A673 (cell line): ENCODE results near the gene RPL15. TPM values are rescaled to one million over a fixed set of nuclear protein-coding genes. Genes with fewer than 3 reads are reported as not detected.
A peak's percentile ranks its signal among the peaks of the same experiment; 100 is the strongest.

Experiments used
- Bru-seq: library from RNA; stranded (reverse); fragments of 400-500 nt; gene quantifications from one replicate; lab custom pipeline; 2021; lab: Mats Ljungman, UMichigan
- BruChase-seq, 2 experiments: library from RNA; stranded (reverse); fragments of 400-500 nt; gene quantifications; one replicate each; lab custom pipeline; 2021; lab: Mats Ljungman, UMichigan
- BruUV-seq: library from RNA; stranded (reverse); fragments of 400-500 nt; replicated peaks from 2 replicates; lab custom pipeline; 2021; lab: Mats Ljungman, UMichigan
- CTCF ChIA-PET: fragments of 300-600 bp; sonication (Branson Sonifier 250); formaldehyde crosslinking; loops from one replicate; lab custom pipeline; 2022; ENCODE audit warnings: antibody characterized with exemption; lab: Charles Lee
- POLR2A ChIA-PET: fragments of 300-600 bp; sonication (Branson Sonifier 250); formaldehyde crosslinking; loops from one replicate; lab custom pipeline; 2022; ENCODE audit warnings: antibody characterized with exemption; ENCODE audit not compliant: low non-redundant PET; lab: Charles Lee
- DNase-seq: peaks from one replicate; pipeline ENCODE4 v3.0.0-alpha.2; 2015; ENCODE audit warnings: low spot score
- H3K27ac ChIP-seq: fragments of 200-600 bp; sonication (generic); 2 replicates; pipeline ENCODE4 v1.5.1; 2016; ENCODE audit warnings: mixed run types, low read depth, mild to moderate bottlenecking, mixed read lengths, antibody characterized with exemption, low read length; ENCODE audit not compliant: poor library complexity, severe bottlenecking
- H3K27me3 ChIP-seq: fragments of 200-600 bp; sonication (generic); replicated peaks from 2 replicates; pipeline ENCODE4 v1.6.1; 2017; ENCODE audit warnings: mixed run types, low read depth, mild to moderate bottlenecking, mixed read lengths, antibody characterized with exemption, low read length; ENCODE audit not compliant: insufficient read depth, poor library complexity
- H3K36me3 ChIP-seq: fragments of 200-600 bp; sonication (generic); 2 replicates; pipeline ENCODE4 v1.6.1; 2016; ENCODE audit warnings: mixed run types, mild to moderate bottlenecking, mixed read lengths, antibody characterized with exemption, low read length; ENCODE audit not compliant: insufficient read depth, poor library complexity, severe bottlenecking
- H3K4me1 ChIP-seq: fragments of 200-600 bp; sonication (generic); 2 replicates; pipeline ENCODE4 v1.6.1; 2017; ENCODE audit warnings: mixed run types, mild to moderate bottlenecking, mixed read lengths, antibody characterized with exemption, low read length; ENCODE audit not compliant: insufficient read depth, poor library complexity, severe bottlenecking
- H3K4me3 ChIP-seq: fragments of 200-600 bp; sonication (generic); 2 replicates; pipeline ENCODE4 v1.5.1; 2016; ENCODE audit warnings: low read depth, mixed run types, mild to moderate bottlenecking, mixed read lengths, low read length; ENCODE audit not compliant: poor library complexity, severe bottlenecking
- H3K9me3 ChIP-seq: fragments of 200-600 bp; sonication (generic); 2 replicates; pipeline ENCODE4 v1.6.1; 2016; ENCODE audit warnings: mixed run types, low read depth, mild to moderate bottlenecking, mixed read lengths, antibody characterized with exemption, low read length; ENCODE audit not compliant: poor library complexity, severe bottlenecking
- EZH2 ChIP-seq: fragments of 200-600 bp; sonication (generic); IDR thresholded peaks from 2 replicates; pipeline ENCODE4 v1.6.1; 2017; ENCODE audit warnings: borderline replicate concordance, low read depth, mild to moderate bottlenecking, mixed read lengths, antibody characterized with exemption, low read length; ENCODE audit not compliant: poor library complexity, severe bottlenecking
- intact Hi-C: fragments of 100-400 bp; cut with micrococcal nuclease; formaldehyde crosslinking; loops from one replicate; pipeline ENCODE4 v1.10.0; 2022; ENCODE audit not compliant: unreplicated experiment
- long read RNA-seq: library from polyadenylated mRNA; stranded (forward); transcript quantifications from one replicate; pipeline ENCODE4 v2.0.0, GENCODE V29; 2022
- total RNA-seq: library from RNA; stranded (reverse); gene quantifications from 2 replicates; pipeline ENCODE4 v1.2.3, GENCODE V29; 2021
- TF ChIP-seq, protein P1 (sequence below): fragments of 300-800, 200-600 bp; sonication (generic); conservative IDR thresholded peaks from 2 replicates; pipeline ENCODE4 v1.5.1; 2017; ENCODE audit warnings: low read depth, mild to moderate bottlenecking, antibody characterized with exemption, low read length, moderate library complexity, mixed read lengths

RPL15 gene
- total RNA-seq: 1,911 and 1,939 TPM in 2 replicates
- percentile 99 among the genes with signal in this experiment for Bru-seq, nascent RNA
- percentile 99 among the genes with signal in this experiment for BruChase-seq, experiment 1, labeled RNA remaining after a 2-hour chase
- BruChase-seq, experiment 2, labeled RNA remaining after a 6-hour chase: percentile 100 among the genes with signal in this experiment
- long read RNA-seq, transcript RPL15-202 (3 exons, 820 nt): minor isoform, 35 of 1,548 reads
- long read RNA-seq, transcript RPL15-208 (4 exons, 1,063 nt): minor isoform, 113 of 1,548 reads
- long read RNA-seq, transcript RPL15-201 (4 exons, 2,730 nt): major isoform, 1,164 of 1,548 reads
- long read RNA-seq, transcript RPL15-215 (4 exons, 824 nt): minor isoform, 37 of 1,548 reads
- long read RNA-seq, partial matches to known transcripts: 1 of 1,548 reads
- long read RNA-seq, other reads (novel, unspliced or antisense): 185 of 1,548 reads

DNA sequence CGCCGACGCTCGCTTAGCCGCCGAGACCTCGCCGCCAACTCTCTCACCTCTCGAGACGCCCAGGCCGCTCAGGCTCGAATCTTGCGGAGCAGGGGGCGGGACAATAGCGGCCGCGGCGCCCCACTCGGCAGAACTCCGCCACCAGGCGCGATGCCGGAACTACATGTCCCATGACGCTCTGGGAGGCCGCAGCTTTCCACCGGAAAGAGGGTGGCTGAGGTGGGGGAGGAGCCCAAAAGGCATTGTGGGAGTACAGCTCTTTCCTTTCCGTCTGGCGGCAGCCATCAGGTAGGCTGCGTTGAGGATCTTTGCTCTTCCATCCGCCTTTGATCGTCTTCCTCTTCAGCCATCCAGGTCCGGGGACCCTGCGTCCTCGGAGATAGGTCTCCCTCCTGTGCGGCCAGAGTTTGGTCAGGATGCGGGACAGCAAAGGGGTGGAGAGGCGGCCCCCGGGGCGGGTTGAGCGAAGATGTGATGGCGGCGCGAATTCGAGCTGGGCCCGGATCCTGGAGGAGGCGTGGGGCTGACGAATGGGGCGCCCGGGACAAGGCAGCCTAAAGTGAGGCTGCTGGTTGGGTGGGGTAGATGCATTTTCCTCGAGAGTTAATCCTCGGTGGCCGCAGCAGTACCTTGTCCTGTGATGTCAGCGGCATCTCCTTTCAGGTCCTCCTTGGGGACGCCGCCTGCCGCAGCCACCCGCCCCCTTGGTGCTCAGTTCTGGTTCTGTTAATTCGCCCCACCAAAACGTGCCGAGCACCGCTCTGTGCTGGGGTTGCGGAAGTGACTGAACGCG is at the start of gene RPL15, which contains the start of gene NKIRAS1:
RPL15 (plus strand) TSS at position 247 of the 793 bp plus-strand sequence. CDS start 728 bp downstream, outside the sequence.
NKIRAS1 (minus strand) TSS at position 105 of the 793 bp plus-strand sequence. CDS start 6,086 bp downstream, outside the sequence.
- intact Hi-C loops: loop anchor here (2.0 to 10.0 kb wide), 2 partner anchors 74 to 318 kb away; no protein-coding TSS in a partner anchor
- no TSS peak for BruUV-seq
- DNase-seq: peak; percentile 99
- H3K4me3 ChIP-seq: peak within 1 kb of the TSS; percentile 87
- no peak for TF ChIP-seq EZH2
- TF ChIP-seq, protein P1, sequence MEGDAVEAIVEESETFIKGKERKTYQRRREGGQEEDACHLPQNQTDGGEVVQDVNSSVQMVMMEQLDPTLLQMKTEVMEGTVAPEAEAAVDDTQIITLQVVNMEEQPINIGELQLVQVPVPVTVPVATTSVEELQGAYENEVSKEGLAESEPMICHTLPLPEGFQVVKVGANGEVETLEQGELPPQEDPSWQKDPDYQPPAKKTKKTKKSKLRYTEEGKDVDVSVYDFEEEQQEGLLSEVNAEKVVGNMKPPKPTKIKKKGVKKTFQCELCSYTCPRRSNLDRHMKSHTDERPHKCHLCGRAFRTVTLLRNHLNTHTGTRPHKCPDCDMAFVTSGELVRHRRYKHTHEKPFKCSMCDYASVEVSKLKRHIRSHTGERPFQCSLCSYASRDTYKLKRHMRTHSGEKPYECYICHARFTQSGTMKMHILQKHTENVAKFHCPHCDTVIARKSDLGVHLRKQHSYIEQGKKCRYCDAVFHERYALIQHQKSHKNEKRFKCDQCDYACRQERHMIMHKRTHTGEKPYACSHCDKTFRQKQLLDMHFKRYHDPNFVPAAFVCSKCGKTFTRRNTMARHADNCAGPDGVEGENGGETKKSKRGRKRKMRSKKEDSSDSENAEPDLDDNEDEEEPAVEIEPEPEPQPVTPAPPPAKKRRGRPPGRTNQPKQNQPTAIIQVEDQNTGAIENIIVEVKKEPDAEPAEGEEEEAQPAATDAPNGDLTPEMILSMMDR: peak; percentile 30; the same call in 1 of the 2 replicates
- peak within 1 kb of the TSS; percentile 92 for H3K27ac ChIP-seq
- peaks cover 10% of the 10 kb centered on the region for H3K4me1 ChIP-seq
- POLR2A ChIA-PET: interaction anchor here (0.5 to 1.0 kb wide), 10 partner anchors 11 to 1539 kb away, joined by 3 to 20 read pairs (median 4); no protein-coding TSS in a partner anchor
- no peaks in the 10 kb centered on the region for H3K27me3 ChIP-seq
- H3K36me3 ChIP-seq: peaks cover 38% of the 10 kb centered on the region
- CTCF ChIA-PET: interaction anchor here (0.6 to 1.2 kb wide), 2 partner anchors 29 to 303 kb away, joined by 3 read pairs; no protein-coding TSS in a partner anchor
- H3K9me3 ChIP-seq: no peaks in the 10 kb centered on the region

DNA sequence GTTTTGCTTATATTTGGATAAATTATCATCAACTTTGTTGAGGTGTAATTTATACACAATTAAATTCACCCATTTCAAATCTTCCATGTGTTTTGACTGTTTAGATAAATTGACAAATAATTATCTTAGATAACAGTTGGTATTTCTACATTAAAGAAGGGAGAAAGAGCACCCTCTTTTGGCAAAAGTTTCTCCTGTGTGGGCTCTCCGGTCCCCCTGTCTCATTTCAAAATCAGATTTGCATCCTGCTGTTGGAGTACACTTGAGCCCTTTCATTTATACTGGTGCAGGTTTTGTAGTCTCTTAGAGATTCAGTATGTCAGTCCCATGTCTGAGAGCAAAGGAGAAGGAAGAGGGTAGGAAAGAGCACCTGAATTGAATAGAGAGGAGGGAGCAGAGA is 49.5 kb upstream of the RPL15 start:
- ChIA-PET CTCF (no interaction called here), POLR2A (no interaction called here)
- no peak overlapping the region for H3K4me3 ChIP-seq
- DNase-seq: no peak
- intact Hi-C loops: no loop called here
- H3K27ac ChIP-seq: no peak overlapping the region
- H3K36me3 ChIP-seq: no peaks in the 10 kb centered on the region
- no peaks in the 10 kb centered on the region for H3K27me3 ChIP-seq
- BruUV-seq: no TSS peak
- no peaks in the 10 kb centered on the region for H3K4me1 ChIP-seq
- TF ChIP-seq EZH2: no peak
- TF ChIP-seq, protein P1: peak; percentile 48
- no peaks in the 10 kb centered on the region for H3K9me3 ChIP-seq

DNA sequence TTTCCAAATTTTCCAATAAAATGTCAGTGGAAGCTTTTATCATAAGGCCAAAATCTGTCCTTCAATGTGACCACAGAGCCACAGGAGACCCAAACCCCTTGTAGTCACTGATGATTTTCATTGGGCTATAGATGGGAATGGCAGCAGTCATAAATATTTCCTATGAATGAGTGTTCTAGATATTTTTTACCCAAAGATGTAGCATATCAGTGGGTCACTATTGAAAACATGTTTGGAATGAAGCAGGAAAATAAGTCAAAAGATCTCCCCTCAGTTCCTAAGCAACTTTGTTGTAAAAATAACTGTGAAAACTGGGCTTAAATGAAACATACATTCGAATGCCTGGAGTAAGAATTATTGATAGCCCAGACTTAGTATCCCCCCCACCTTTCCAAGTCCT is 49.1 kb upstream of the RPL15 start:
- DNase-seq: no peak
- BruUV-seq: no TSS peak

More for the DNA sequence above, 49.1 kb upstream of the RPL15 start:
- TF ChIP-seq EZH2: no peak
- TF ChIP-seq, protein P1: no peak
- no peak overlapping the region for H3K4me3 ChIP-seq
- H3K4me1 ChIP-seq: no peaks in the 10 kb centered on the region
- no peak overlapping the region for H3K27ac ChIP-seq
- intact Hi-C loops: no loop called here
- no peaks in the 10 kb centered on the region for H3K27me3 ChIP-seq
- POLR2A ChIA-PET: no interaction called here
- CTCF ChIA-PET: no interaction called here
- H3K36me3 ChIP-seq: no peaks in the 10 kb centered on the region
- no peaks in the 10 kb centered on the region for H3K9me3 ChIP-seq
